ENCODE results near the gene SULT1A2. TPM values are rescaled to one million over a fixed set of nuclear protein-coding genes. Genes with fewer than 3 reads are reported as not detected.

The SULT1A2 gene
- total and polyA plus RNA-seq, 2 of the 13 experiments (the other 11 are each of a cell fraction or from before 2014, with no cell fraction given): 33.0 to 34.2 TPM

GRCh38 chr16:28596840-28597691 is at the start of gene SULT1A2 (continued):
- TF ChIP-seq ZNF563 (CRISPR knock-in tag; IDR thresholded peaks at IDR 0.05) (0 out of 2 replicates have a peak, but pooled peaks have one; percentile 10), ZNF17 (CRISPR knock-in tag; IDR thresholded peaks at IDR 0.05) (no peak), HOXD1 (CRISPR knock-in tag; IDR thresholded peaks at IDR 0.05) (no peak), NONO (IDR thresholded peaks at IDR 0.05) (no peak), NONO (CRISPR knock-in tag; conservative IDR thresholded peaks at IDR 0.05) (no peak), ZHX1 (CRISPR knock-in tag; IDR thresholded peaks at IDR 0.05; ENCODE audit: low read depth) (no peak), SATB2 (CRISPR knock-in tag; IDR thresholded peaks at IDR 0.05) (no peak), ZKSCAN5 (CRISPR knock-in tag; IDR thresholded peaks at IDR 0.05) (no peak), RARA (CRISPR knock-in tag; IDR thresholded peaks at IDR 0.05) (peak; percentile 65), ELF1 (CRISPR knock-in tag; IDR thresholded peaks at IDR 0.05) (no peak), SUZ12 (IDR thresholded peaks at IDR 0.05; ENCODE audit: low read depth, low read length) (no peak), TFE3 (CRISPR knock-in tag; IDR thresholded peaks at IDR 0.05) (peak; percentile 25; the same call in 1 of the 2 replicates), NFKB2 (CRISPR knock-in tag; IDR thresholded peaks at IDR 0.05; ENCODE audit: borderline replicate concordance) (no peak), ZFP82 (CRISPR knock-in tag; IDR thresholded peaks at IDR 0.05; ENCODE audit: borderline replicate concordance) (no peak), HOXA9 (CRISPR knock-in tag; IDR thresholded peaks at IDR 0.05; ENCODE audit: borderline replicate concordance) (no peak), ZNF274 (CRISPR knock-in tag; IDR thresholded peaks at IDR 0.05) (no peak), KLF15 (CRISPR knock-in tag; IDR thresholded peaks at IDR 0.05; ENCODE audit: borderline replicate concordance) (no peak), PRDM10 (CRISPR knock-in tag; IDR thresholded peaks at IDR 0.05; ENCODE audit: low read depth) (0 out of 2 replicates have a peak, but pooled peaks have one; percentile 3), MEF2D (CRISPR knock-in tag; IDR thresholded peaks at IDR 0.05) (peak; percentile 26; the same call in 1 of the 2 replicates), FLYWCH1 (CRISPR knock-in tag; IDR thresholded peaks at IDR 0.05) (no peak), KDM5B (CRISPR knock-in tag; IDR thresholded peaks at IDR 0.05; ENCODE audit: borderline replicate concordance) (no peak), ZNF282 (IDR thresholded peaks at IDR 0.05; ENCODE audit: partially characterized antibody) (no peak), PAF1 (CRISPR knock-in tag; IDR thresholded peaks at IDR 0.05) (no peak), FOXA3 (CRISPR knock-in tag; IDR thresholded peaks at IDR 0.05) (peak; percentile 21; the same call in 1 of the 2 replicates)
